Loucy (cell line): ENCODE data around the gene GFPT2.

Experiments used
- H2AFZ ChIP-seq: fragments of 200-600 bp; sonication (generic); 2 replicates; pipeline ENCODE4 v1.6.0; 2016; ENCODE audit warnings: antibody characterized with exemption, mild to moderate bottlenecking, low read length, moderate library complexity
- H3F3A ChIP-seq: fragments of 200-600 bp; 2 replicates; pipeline ENCODE4 v1.6.0; 2016; ENCODE audit warnings: antibody characterized with exemption, low read depth, mild to moderate bottlenecking
- H3K27me3 ChIP-seq: fragments of 200-600 bp; sonication (generic); 2 replicates; pipeline ENCODE4 v1.6.1; 2014; ENCODE audit warnings: low read length, mild to moderate bottlenecking; ENCODE audit not compliant: insufficient read depth, poor library complexity, severe bottlenecking
- H3K36me3 ChIP-seq: fragments of 200-600 bp; sonication (generic); 2 replicates; pipeline ENCODE4 v1.6.1; 2016; ENCODE audit warnings: low read length; ENCODE audit not compliant: insufficient read depth
- H3K4me1 ChIP-seq: fragments of 200-600 bp; sonication (generic); 2 replicates; pipeline ENCODE4 v1.5.1; 2014; ENCODE audit warnings: low read length, mild to moderate bottlenecking; ENCODE audit not compliant: insufficient read depth, poor library complexity, severe bottlenecking
- H3K4me2 ChIP-seq: fragments of 200-600 bp; sonication (generic); 2 replicates; pipeline ENCODE4 v1.6.0; 2014; ENCODE audit warnings: antibody characterized with exemption, low read length, low read depth, mild to moderate bottlenecking; ENCODE audit not compliant: poor library complexity, severe bottlenecking
- H3K4me3 ChIP-seq: fragments of 200-600 bp; sonication (generic); 2 replicates; pipeline ENCODE4 v1.5.1; 2014; ENCODE audit warnings: low read length, mild to moderate bottlenecking, mixed read lengths; ENCODE audit not compliant: poor library complexity, severe bottlenecking
- H3K79me2 ChIP-seq: fragments of 200-600 bp; sonication (generic); 2 replicates; pipeline ENCODE4 v1.6.1; 2014; ENCODE audit warnings: low read length; ENCODE audit not compliant: insufficient read depth
- H3K9ac ChIP-seq: fragments of 200-600 bp; sonication (generic); 2 replicates; pipeline ENCODE4 v1.6.0; 2014; ENCODE audit warnings: mild to moderate bottlenecking, low read depth, low read length, moderate library complexity; ENCODE audit not compliant: poor library complexity, severe bottlenecking
- H3K9me2 ChIP-seq: fragments of 200-600 bp; sonication (generic); replicated peaks from 2 replicates; pipeline ENCODE4 v1.6.1; 2016; ENCODE audit warnings: low read depth, low read length, mixed read lengths
- H3K9me3 ChIP-seq: fragments of 200-600 bp; sonication (generic); 2 replicates; pipeline ENCODE4 v1.6.1; 2014; ENCODE audit warnings: mild to moderate bottlenecking, antibody characterized with exemption, low read length, low read depth; ENCODE audit not compliant: insufficient read depth
- H4K20me1 ChIP-seq: fragments of 200-600 bp; sonication (generic); 2 replicates; pipeline ENCODE4 v1.6.0; 2014; ENCODE audit warnings: antibody characterized with exemption, low read length, mild to moderate bottlenecking; ENCODE audit not compliant: insufficient read depth, poor library complexity, severe bottlenecking
- CTCF ChIP-seq: fragments of 200-600 bp; sonication (generic); conservative IDR thresholded peaks from 2 replicates; pipeline ENCODE4 v1.5.1; 2014; ENCODE audit warnings: mild to moderate bottlenecking, antibody characterized with exemption, low read length
- EZH2phosphoT487 ChIP-seq: fragments of 200-600 bp; IDR thresholded peaks from 2 replicates; pipeline ENCODE4 v1.6.1; 2018; ENCODE audit warnings: antibody characterized with exemption, mild to moderate bottlenecking, moderate library complexity, borderline replicate concordance

Gene GFPT2

GRCh38 chr5:180313677-180314505 lies 39.2 kb downstream of the GFPT2 start:
- no peak overlapping the region for H3K4me3 ChIP-seq
- no peak overlapping the region for H2AFZ ChIP-seq

DNA sequence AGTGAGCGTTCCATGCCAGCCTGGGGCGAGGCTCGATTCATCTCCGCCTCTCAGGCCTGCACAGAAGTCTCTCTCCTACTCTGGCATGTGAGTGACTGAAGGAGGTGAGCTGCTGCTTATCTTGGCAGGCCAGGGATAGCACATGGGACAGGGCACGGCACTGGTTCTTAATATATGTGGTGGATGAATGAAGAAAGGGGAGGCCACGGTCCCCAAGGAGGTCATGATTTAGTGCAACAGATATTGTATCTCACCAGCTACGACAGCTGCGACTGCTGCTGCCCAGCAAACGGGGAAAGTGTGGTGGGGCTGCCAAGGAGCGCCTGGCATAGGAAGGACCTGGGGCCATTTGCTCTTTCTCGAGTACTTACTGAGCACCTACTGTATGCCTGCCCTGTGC lies 41.9 kb downstream of the GFPT2 start:
- H3K9me3 ChIP-seq = no peaks in the 10 kb centered on the region
- no peak overlapping the region for H2AFZ ChIP-seq
- H3K9ac ChIP-seq = no peak overlapping the region
- no peaks in the 10 kb centered on the region for H3K79me2 ChIP-seq
- no peaks in the 10 kb centered on the region for H3K4me1 ChIP-seq
- no peaks in the 10 kb centered on the region for H3K9me2 ChIP-seq
- H3K36me3 ChIP-seq = no peaks in the 10 kb centered on the region
- no peak overlapping the region for H3K4me2 ChIP-seq
- no peaks in the 10 kb centered on the region for H4K20me1 ChIP-seq
- no peak for TF ChIP-seq EZH2phosphoT487
- no peak for TF ChIP-seq CTCF
- no peaks in the 10 kb centered on the region for H3F3A ChIP-seq
- H3K27me3 ChIP-seq = no peaks in the 10 kb centered on the region
- H3K4me3 ChIP-seq = no peak overlapping the region

More at GRCh38 chr5:180313677-180314505, 39.2 kb downstream of the GFPT2 start:
- H3K79me2 ChIP-seq = no peaks in the 10 kb centered on the region
- H3K4me2 ChIP-seq = no peak overlapping the region
- no peaks in the 10 kb centered on the region for H4K20me1 ChIP-seq
- TF ChIP-seq CTCF (no peak), EZH2phosphoT487 (no peak)
- H3F3A ChIP-seq = no peaks in the 10 kb centered on the region
- no peaks in the 10 kb centered on the region for H3K4me1 ChIP-seq
- H3K36me3 ChIP-seq = no peaks in the 10 kb centered on the region
- H3K9me3 ChIP-seq = no peaks in the 10 kb centered on the region
- H3K27me3 ChIP-seq = no peaks in the 10 kb centered on the region
- no peaks in the 10 kb centered on the region for H3K9me2 ChIP-seq
- H3K9ac ChIP-seq = no peak overlapping the region

- Histone ChIP-seq H3K4me2 (no peak overlapping the region), H3K9ac (no peak overlapping the region), H4K20me1 (no peaks in the 10 kb centered on the region), H3K4me1 (no peaks in the 10 kb centered on the region), H3K9me3 (no peaks in the 10 kb centered on the region), H3F3A (no peaks in the 10 kb centered on the region), H3K79me2 (no peaks in the 10 kb centered on the region), H3K36me3 (no peaks in the 10 kb centered on the region), H3K9me2 (no peaks in the 10 kb centered on the region), H3K27me3 (no peaks in the 10 kb centered on the region), H3K4me3 (no peak overlapping the region), H2AFZ (no peak overlapping the region)
- TF ChIP-seq EZH2phosphoT487 = no peak
Observed at GRCh38 chr5:180306796-180307195, 46.3 kb downstream of the GFPT2 start.

DNA sequence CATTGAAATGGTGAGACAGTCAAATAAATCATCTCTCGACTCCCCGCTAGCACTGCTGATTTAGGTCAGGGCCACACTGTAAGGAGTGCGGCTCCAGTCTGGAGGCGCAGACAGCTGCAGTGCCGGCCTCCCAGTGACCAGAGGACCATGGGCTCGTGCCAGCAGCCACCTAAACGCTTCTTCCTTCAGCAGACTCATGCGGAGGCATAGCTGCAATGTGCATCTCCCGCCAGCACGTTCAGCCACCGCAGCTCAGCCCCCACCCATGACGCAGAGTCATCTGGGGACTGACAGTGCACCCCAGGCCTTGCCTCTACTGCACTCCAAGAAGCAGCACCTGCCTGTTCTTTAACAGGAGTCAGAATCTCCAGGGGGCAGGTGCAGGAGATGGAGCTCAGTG lies 47.7 kb downstream of the GFPT2 start:
- no peaks in the 10 kb centered on the region for H3K9me2 ChIP-seq
- H3K4me3 ChIP-seq = no peak overlapping the region
- H3K9me3 ChIP-seq = no peaks in the 10 kb centered on the region
- no peaks in the 10 kb centered on the region for H4K20me1 ChIP-seq
- no peak overlapping the region for H2AFZ ChIP-seq
- H3K79me2 ChIP-seq = no peaks in the 10 kb centered on the region
- no peak for TF ChIP-seq EZH2phosphoT487
- H3K36me3 ChIP-seq = no peaks in the 10 kb centered on the region
- no peaks in the 10 kb centered on the region for H3F3A ChIP-seq
- H3K9ac ChIP-seq = no peak overlapping the region
- H3K27me3 ChIP-seq = no peaks in the 10 kb centered on the region
- no peak overlapping the region for H3K4me2 ChIP-seq
- no peaks in the 10 kb centered on the region for H3K4me1 ChIP-seq
